ENCODE data around the gene SLAIN1. TPM values are rescaled to one million over a fixed set of nuclear protein-coding genes. Genes with fewer than 3 reads are reported as not detected.

SLAIN1 gene
- total and polyA plus RNA-seq, 10 of the 15 experiments (the other 5 are each of a cell fraction or from before 2014, with no cell fraction given): 11.9 to 140 (median 56.9) TPM

GRCh38 chr13:77697217-77698103, at the start of gene SLAIN1 (continued):
- peak; percentile 75 for TF ChIP-seq RELB (IDR thresholded peaks at IDR 0.05; ENCODE audit: low read depth)
- TF ChIP-seq MXI1 (IDR thresholded peaks at IDR 0.05; ENCODE audit: low read depth, low read length): 0 out of 2 replicates have a peak, but pooled peaks have one; percentile 14

- TF ChIP-seq E2F4 (IDR thresholded peaks at IDR 0.05; ENCODE audit: low read depth, low read length) (no peak), TARDBP (IDR thresholded peaks at IDR 0.05; ENCODE audit: borderline replicate concordance) (no peak)
- CTCF ChIA-PET: no interaction called here
- intact Hi-C loops (cut with micrococcal nuclease; ENCODE audit: unreplicated experiment): no loop called here
- no peak overlapping the region for H3K4me3 ChIP-seq
- no peak overlapping the region for H3K4me2 ChIP-seq (ENCODE audit: control insufficient read depth, insufficient read depth)
- ATAC-seq (no peak), DNase-seq (ENCODE audit: low read depth, low spot score) (no peak), FAIRE-seq (no peak)
- BruUV-seq (replicated peaks): no TSS peak
- in situ Hi-C loops (cut with MboI): no loop called here
- no peaks in the 10 kb centered on the region for H3K27me3 ChIP-seq (replicated peaks in 1 of 2; ENCODE audit: control insufficient read depth in 2 of 2, insufficient read depth in 2 of 2, low read length in 1 of 2)
- H2AFZ ChIP-seq (ENCODE audit: control insufficient read depth, low read depth, low read length): no peak overlapping the region
- no peaks in the 10 kb centered on the region for H3K4me1 ChIP-seq (ENCODE audit: control insufficient read depth, insufficient read depth, low read length)
- H3K27ac ChIP-seq (ENCODE audit: control insufficient read depth, insufficient read depth): no peak overlapping the region
- H3K36me3 ChIP-seq (ENCODE audit: control insufficient read depth in 2 of 2, insufficient read depth in 2 of 2, low read length in 1 of 2): no peaks in the 10 kb centered on the region
- H4K20me1 ChIP-seq (ENCODE audit: control insufficient read depth, insufficient read depth): no peaks in the 10 kb centered on the region
- POLR2A ChIA-PET: no interaction called here
- no peaks in the 10 kb centered on the region for H3K79me2 ChIP-seq (ENCODE audit: control insufficient read depth, insufficient read depth, low read length)
- no peak overlapping the region for H3K9ac ChIP-seq (ENCODE audit: control insufficient read depth, insufficient read depth, low read length)
- no peaks in the 10 kb centered on the region for H3K9me3 ChIP-seq (replicated peaks; ENCODE audit: control insufficient read depth, insufficient read depth, low read length)
- RAD21 ChIA-PET (ENCODE audit: unreplicated experiment): no interaction called here
- SMC1A ChIA-PET (ENCODE audit: uncharacterized antibody, unreplicated experiment): interaction anchor here (0.7 kb wide), 1 partner anchor 107 kb away, joined by 3 read pairs; no protein-coding TSS in a partner anchor
These were observed 47.1 kb upstream of the SLAIN1 start for GRCh38 chr13:77650409-77650808.

All from GM12878 (cell line).